H1 (cell line): ENCODE results near the gene PDIA3.
"Not testable (repeated sequence)": the region's sequence is repeated elsewhere in the genome, so short reads cannot be mapped to it uniquely, and the experiment has no call there.

Experiments
- CBX8 ChIP-seq: fragments of 300-800, 300-1000 bp; sonication (generic); IDR thresholded peaks from 2 replicates; pipeline ENCODE4 v1.7.1; 2016; ENCODE audit warnings: low read depth, low read length, borderline replicate concordance
- EP300 ChIP-seq, 2 experiments: IDR thresholded peaks; 1 replicate in 1 of 2; 2 replicates in 1 of 2; pipeline ENCODE4 v1.6.1; 2011 to 2012; ENCODE audit warnings: low read depth in 2 of 2, low read length in 2 of 2, mild to moderate bottlenecking in 2 of 2, borderline replicate concordance in 1 of 2, inconsistent platforms in 1 of 2, moderate library complexity in 1 of 2
- GABPA ChIP-seq: IDR thresholded peaks from 2 replicates; pipeline ENCODE4 v1.6.1; 2011; ENCODE audit warnings: mild to moderate bottlenecking, low read length, moderate library complexity, borderline replicate concordance; ENCODE audit not compliant: insufficient read depth
- JUND ChIP-seq: IDR thresholded peaks from 2 replicates; pipeline ENCODE4 v1.6.1; 2011; ENCODE audit warnings: mild to moderate bottlenecking, improper control_type of control experiment, low read length
- POLR2AphosphoS5 ChIP-seq: IDR thresholded peaks from 2 replicates; pipeline ENCODE4 v1.6.1; 2011; ENCODE audit warnings: low read depth, low read length
- RBBP5 ChIP-seq: IDR thresholded peaks from 2 replicates; pipeline ENCODE4 v1.7.1; 2012; ENCODE audit warnings: low read depth, mild to moderate bottlenecking, inconsistent platforms, low read length, moderate library complexity, borderline replicate concordance
- RFX5 ChIP-seq: IDR thresholded peaks from 2 replicates; pipeline ENCODE4 v1.6.1; 2011; ENCODE audit warnings: low read depth, low read length, improper control_type of control experiment, borderline replicate concordance
- SRF ChIP-seq: IDR thresholded peaks from 2 replicates; pipeline ENCODE4 v1.6.1; 2011; ENCODE audit warnings: mild to moderate bottlenecking, low read depth, low read length, moderate library complexity
- TF ChIP-seq, protein P1 (sequence below), 3 experiments: IDR thresholded peaks; 1 replicate in 2 of 3; 2 replicates in 1 of 3; pipeline versions ENCODE4 v1.5.1 to v1.6.1; 2011; ENCODE audit warnings: low read length in 3 of 3, mild to moderate bottlenecking in 3 of 3, inconsistent platforms in 2 of 3, low read depth in 1 of 3, moderate library complexity in 1 of 3; ENCODE audit not compliant: insufficient read depth in 1 of 3; ENCODE audit errors: control extremely low read depth in 1 of 3
- TF ChIP-seq, protein P2 (sequence below): IDR thresholded peaks from 2 replicates; pipeline ENCODE4 v1.6.1; 2012; ENCODE audit warnings: low read length, inconsistent platforms

DNA sequence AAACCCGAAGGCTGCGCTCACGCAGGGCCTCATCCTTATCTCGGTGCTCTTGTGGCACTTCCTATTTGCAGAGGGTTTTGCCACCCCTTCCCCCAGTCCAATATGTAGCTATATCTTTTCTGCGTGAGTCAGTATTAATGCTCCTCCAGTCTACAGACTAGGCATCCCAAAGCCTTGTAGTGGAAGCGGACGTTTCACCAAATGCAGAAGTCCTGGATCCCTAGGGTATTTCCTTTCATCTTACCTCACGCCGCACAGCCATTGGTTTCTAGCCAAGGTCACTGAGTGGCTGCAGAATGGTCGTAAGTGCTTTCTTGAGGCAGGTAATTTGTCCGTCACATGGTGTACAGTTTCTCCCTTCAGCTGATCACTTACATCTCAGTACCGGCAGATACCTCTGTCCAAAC lies 668 bp downstream of the PDIA3 start:
- not testable (repeated sequence) for TF ChIP-seq JUND; EP300 (IDR thresholded peaks at IDR 0.05; ENCODE audit: borderline replicate concordance in 1 of 2, low read depth in 2 of 2, low read length in 2 of 2); CBX8; RBBP5; SRF; POLR2AphosphoS5; RFX5; GABPA
- TF ChIP-seq, protein P1, sequence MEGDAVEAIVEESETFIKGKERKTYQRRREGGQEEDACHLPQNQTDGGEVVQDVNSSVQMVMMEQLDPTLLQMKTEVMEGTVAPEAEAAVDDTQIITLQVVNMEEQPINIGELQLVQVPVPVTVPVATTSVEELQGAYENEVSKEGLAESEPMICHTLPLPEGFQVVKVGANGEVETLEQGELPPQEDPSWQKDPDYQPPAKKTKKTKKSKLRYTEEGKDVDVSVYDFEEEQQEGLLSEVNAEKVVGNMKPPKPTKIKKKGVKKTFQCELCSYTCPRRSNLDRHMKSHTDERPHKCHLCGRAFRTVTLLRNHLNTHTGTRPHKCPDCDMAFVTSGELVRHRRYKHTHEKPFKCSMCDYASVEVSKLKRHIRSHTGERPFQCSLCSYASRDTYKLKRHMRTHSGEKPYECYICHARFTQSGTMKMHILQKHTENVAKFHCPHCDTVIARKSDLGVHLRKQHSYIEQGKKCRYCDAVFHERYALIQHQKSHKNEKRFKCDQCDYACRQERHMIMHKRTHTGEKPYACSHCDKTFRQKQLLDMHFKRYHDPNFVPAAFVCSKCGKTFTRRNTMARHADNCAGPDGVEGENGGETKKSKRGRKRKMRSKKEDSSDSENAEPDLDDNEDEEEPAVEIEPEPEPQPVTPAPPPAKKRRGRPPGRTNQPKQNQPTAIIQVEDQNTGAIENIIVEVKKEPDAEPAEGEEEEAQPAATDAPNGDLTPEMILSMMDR (IDR thresholded peaks at IDR 0.05; ENCODE audit: control extremely low read depth in 1 of 3, insufficient read depth in 1 of 3, low read depth in 1 of 3, low read length in 3 of 3): not testable (repeated sequence)
- TF ChIP-seq, protein P2, sequence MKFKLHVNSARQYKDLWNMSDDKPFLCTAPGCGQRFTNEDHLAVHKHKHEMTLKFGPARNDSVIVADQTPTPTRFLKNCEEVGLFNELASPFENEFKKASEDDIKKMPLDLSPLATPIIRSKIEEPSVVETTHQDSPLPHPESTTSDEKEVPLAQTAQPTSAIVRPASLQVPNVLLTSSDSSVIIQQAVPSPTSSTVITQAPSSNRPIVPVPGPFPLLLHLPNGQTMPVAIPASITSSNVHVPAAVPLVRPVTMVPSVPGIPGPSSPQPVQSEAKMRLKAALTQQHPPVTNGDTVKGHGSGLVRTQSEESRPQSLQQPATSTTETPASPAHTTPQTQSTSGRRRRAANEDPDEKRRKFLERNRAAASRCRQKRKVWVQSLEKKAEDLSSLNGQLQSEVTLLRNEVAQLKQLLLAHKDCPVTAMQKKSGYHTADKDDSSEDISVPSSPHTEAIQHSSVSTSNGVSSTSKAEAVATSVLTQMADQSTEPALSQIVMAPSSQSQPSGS: not testable (repeated sequence)
